Trophoblast cell (in vitro differentiated cells and primary cell): ENCODE results near the gene OPN1SW. TPM values are rescaled to one million over a fixed set of nuclear protein-coding genes. Genes with fewer than 3 reads are reported as not detected.

Source experiments
- DNase-seq, 2 donors: peaks; one replicate each; pipeline ENCODE4 v3.0.0-alpha.2; 2016
- H2AFZ ChIP-seq: 2 replicates; pipeline ENCODE4 v1.6.1; 2013; ENCODE audit warnings: low read length, moderate library complexity, mild to moderate bottlenecking; ENCODE audit not compliant: insufficient read depth, poor library complexity
- H2AK5ac ChIP-seq: 2 replicates; pipeline ENCODE4 v1.6.1; 2013; ENCODE audit warnings: mild to moderate bottlenecking, low read length
- H2BK120ac ChIP-seq: 2 replicates; pipeline ENCODE4 v1.6.1; 2013; ENCODE audit warnings: low read length, mild to moderate bottlenecking, moderate library complexity; ENCODE audit not compliant: insufficient read depth, poor library complexity
- H2BK12ac ChIP-seq: 2 replicates; pipeline ENCODE4 v1.6.1; 2013; ENCODE audit warnings: mild to moderate bottlenecking, low read length, moderate library complexity
- H2BK5ac ChIP-seq: 2 replicates; pipeline ENCODE4 v1.6.1; 2013; ENCODE audit warnings: low read length, low read depth, moderate library complexity, mild to moderate bottlenecking; ENCODE audit not compliant: poor library complexity
- H3K14ac ChIP-seq: 2 replicates; pipeline ENCODE4 v1.6.1; 2013; ENCODE audit warnings: mild to moderate bottlenecking, low read length
- H3K18ac ChIP-seq: 2 replicates; pipeline ENCODE4 v1.6.1; 2013; ENCODE audit warnings: mild to moderate bottlenecking, low read length
- H3K23ac ChIP-seq: 2 replicates; pipeline ENCODE4 v1.6.1; 2013; ENCODE audit warnings: low read length
- H3K27ac ChIP-seq: 2 replicates; pipeline ENCODE4 v1.5.1; 2013; ENCODE audit warnings: low read depth, mild to moderate bottlenecking, inconsistent platforms, low read length, moderate library complexity
- H3K27me3 ChIP-seq: 2 replicates; pipeline ENCODE4 v1.6.1; 2013; ENCODE audit warnings: inconsistent platforms, mild to moderate bottlenecking, low read length, moderate library complexity; ENCODE audit not compliant: insufficient read depth
- H3K36me3 ChIP-seq, 2 experiments: 1 replicate in 1 of 2; 2 replicates in 1 of 2; pipeline ENCODE4 v1.6.1; 2013; ENCODE audit warnings: low read length in 2 of 2, mild to moderate bottlenecking in 2 of 2, moderate library complexity in 1 of 2; ENCODE audit not compliant: insufficient read depth in 2 of 2, control insufficient read depth in 1 of 2
- H3K4ac ChIP-seq: 2 replicates; pipeline ENCODE4 v1.6.1; 2013; ENCODE audit warnings: low read depth, mild to moderate bottlenecking, low read length, moderate library complexity
- H3K4me1 ChIP-seq, 2 experiments: 1 replicate in 1 of 2; 2 replicates in 1 of 2; pipeline ENCODE4 v1.6.1; 2013; ENCODE audit warnings: low read length in 2 of 2, mild to moderate bottlenecking in 2 of 2, moderate library complexity in 1 of 2; ENCODE audit not compliant: insufficient read depth in 2 of 2, control insufficient read depth in 1 of 2
- H3K4me2 ChIP-seq: 2 replicates; pipeline ENCODE4 v1.6.1; 2013; ENCODE audit warnings: inconsistent platforms, mild to moderate bottlenecking, low read length, moderate library complexity
- H3K4me3 ChIP-seq: 2 replicates; pipeline ENCODE4 v1.5.1; 2013; ENCODE audit warnings: mild to moderate bottlenecking, low read depth, low read length, inconsistent platforms
- H3K79me1 ChIP-seq: one replicate; pipeline ENCODE4 v1.6.1; 2013; ENCODE audit warnings: low read length
- H3K79me2 ChIP-seq: 2 replicates; pipeline ENCODE4 v1.6.1; 2013; ENCODE audit warnings: low read length, mild to moderate bottlenecking; ENCODE audit not compliant: control insufficient read depth, insufficient read depth, poor library complexity
- H3K9ac ChIP-seq: 2 replicates; pipeline ENCODE4 v1.6.1; 2013; ENCODE audit warnings: mild to moderate bottlenecking, low read length
- H3K9me3 ChIP-seq: 2 replicates; pipeline ENCODE4 v1.6.1; 2013; ENCODE audit warnings: low read depth, mild to moderate bottlenecking, control low read depth, inconsistent platforms, low read length; ENCODE audit not compliant: insufficient read depth
- H4K12ac ChIP-seq: 2 replicates; pipeline ENCODE4 v1.6.1; 2013; ENCODE audit warnings: low read depth, mild to moderate bottlenecking, low read length, moderate library complexity
- H4K8ac ChIP-seq: 2 replicates; pipeline ENCODE4 v1.6.1; 2013; ENCODE audit warnings: low read depth, mild to moderate bottlenecking, low read length, moderate library complexity
- H4K91ac ChIP-seq: one replicate; pipeline ENCODE4 v1.6.1; 2013; ENCODE audit warnings: low read depth, mild to moderate bottlenecking, low read length, moderate library complexity
- WGBS: extraction: QIAGEN DNeasy Blood & Tissue Kit; methylation state at CpG from one replicate; pipeline ENCODE4 v1.1.7; 2013; ENCODE audit warnings: missing lambda C conversion rate; ENCODE audit not compliant: insufficient read length, insufficient coverage; ENCODE audit errors: extremely low coverage; 5-methylcytosine and 5-hydroxymethylcytosine counted together
- polyA plus RNA-seq: library from polyadenylated mRNA; stranded (reverse); fragments of 200-250 nt; gene quantifications from 2 replicates; pipeline ENCODE4 v1.2.3, GENCODE V29; 2013

OPN1SW gene
- not detected in 2 replicates for polyA plus RNA-seq

- Histone ChIP-seq H2BK5ac (no peak within 1 kb of the TSS), H4K91ac (no peak within 1 kb of the TSS)
Observed at GRCh38 chr7:128775744-128776474, at the start of gene OPN1SW. Gene OPN1SW (minus strand): TSS chr7:128775794. CDS start chr7:128775781, 13 bp downstream.

GRCh38 chr7:128821724-128822123 is 46.1 kb upstream of the OPN1SW start:
- Histone ChIP-seq H4K12ac (no peak overlapping the region), H3K4ac (no peak overlapping the region), H3K14ac (no peak overlapping the region), H2BK12ac (no peak overlapping the region), H2BK5ac (no peak overlapping the region), H3K9ac (no peak overlapping the region), H3K4me3 (no peak overlapping the region), H3K4me2 (no peak overlapping the region), H3K79me2 (no peaks in the 10 kb centered on the region), H2AK5ac (no peak overlapping the region), H3K4me1 (peaks cover 0 to 3% of the 10 kb centered on the region in 2 experiments), H3K18ac (no peak overlapping the region), H4K8ac (no peak overlapping the region), H3K23ac (no peak overlapping the region), H3K27ac (no peak overlapping the region), H3K9me3 (no peaks in the 10 kb centered on the region), H3K79me1 (peaks cover 4% of the 10 kb centered on the region), H2BK120ac (no peak overlapping the region), H3K36me3 (no peaks in the 10 kb centered on the region), H2AFZ (no peak overlapping the region), H3K27me3 (no peaks in the 10 kb centered on the region), H4K91ac (no peak overlapping the region)
- DNase-seq = no peak
- WGBS = no CpG with 5 or more reads among the region's 4 CpGs

More at GRCh38 chr7:128775744-128776474, at the start of gene OPN1SW:
- H3K36me3 ChIP-seq = peaks cover 10 to 22% of the 10 kb centered on the region in 2 experiments
- H3K23ac ChIP-seq = no peak within 1 kb of the TSS
- no peak within 1 kb of the TSS for H2BK120ac ChIP-seq
- DNase-seq = peak in 1 of 2 donors; percentile 19
- H3K27ac ChIP-seq = no peak within 1 kb of the TSS
- no peak within 1 kb of the TSS for H3K4ac ChIP-seq
- H3K9me3 ChIP-seq = peaks cover 6% of the 10 kb centered on the region
- H2AK5ac ChIP-seq = no peak within 1 kb of the TSS
- no CpG with 5 or more reads among the region's 4 CpGs for WGBS
- no peak within 1 kb of the TSS for H2BK12ac ChIP-seq
- H3K14ac ChIP-seq = no peak within 1 kb of the TSS
- no peak within 1 kb of the TSS for H3K18ac ChIP-seq
- no peaks in the 10 kb centered on the region for H3K79me1 ChIP-seq
- no peak within 1 kb of the TSS for H4K12ac ChIP-seq
- no peak within 1 kb of the TSS for H3K4me3 ChIP-seq
- no peak within 1 kb of the TSS for H3K9ac ChIP-seq
- H3K27me3 ChIP-seq = no peaks in the 10 kb centered on the region
- H3K4me2 ChIP-seq = no peak within 1 kb of the TSS
- H2AFZ ChIP-seq = no peak within 1 kb of the TSS
- no peaks in the 10 kb centered on the region for H3K4me1 ChIP-seq
- no peaks in the 10 kb centered on the region for H3K79me2 ChIP-seq
- no peak within 1 kb of the TSS for H4K8ac ChIP-seq

GRCh38 chr7:128818694-128819093 is 43.1 kb upstream of the OPN1SW start:
- Histone ChIP-seq H3K4ac (no peak overlapping the region), H3K14ac (no peak overlapping the region), H3K4me2 (no peak overlapping the region), H2BK5ac (no peak overlapping the region), H3K4me3 (no peak overlapping the region), H2AK5ac (no peak overlapping the region), H4K91ac (no peak overlapping the region), H2AFZ (no peak overlapping the region), H4K8ac (no peak overlapping the region), H2BK12ac (no peak overlapping the region), H4K12ac (no peak overlapping the region), H3K79me1 (no peaks in the 10 kb centered on the region), H2BK120ac (no peak overlapping the region), H3K18ac (no peak overlapping the region), H3K79me2 (no peaks in the 10 kb centered on the region), H3K9ac (no peak overlapping the region), H3K36me3 (no peaks in the 10 kb centered on the region), H3K23ac (no peak overlapping the region), H3K27ac (no peak overlapping the region), H3K9me3 (no peaks in the 10 kb centered on the region), H3K4me1 (no peaks in the 10 kb centered on the region), H3K27me3 (no peaks in the 10 kb centered on the region)
- WGBS = no CpG with 5 or more reads among the region's 3 CpGs
- DNase-seq = no peak

GRCh38 chr7:128815289-128815942 is 39.8 kb upstream of the OPN1SW start:
- no peak for DNase-seq
- Histone ChIP-seq H3K4me3 (no peak overlapping the region), H4K91ac (no peak overlapping the region), H3K14ac (no peak overlapping the region), H3K27ac (no peak overlapping the region), H3K4ac (no peak overlapping the region), H2BK5ac (no peak overlapping the region), H3K9me3 (no peaks in the 10 kb centered on the region), H3K79me1 (no peaks in the 10 kb centered on the region), H3K4me2 (no peak overlapping the region), H3K23ac (no peak overlapping the region), H2AFZ (no peak overlapping the region), H3K4me1 (no peaks in the 10 kb centered on the region), H3K27me3 (no peaks in the 10 kb centered on the region), H3K79me2 (no peaks in the 10 kb centered on the region), H3K36me3 (no peaks in the 10 kb centered on the region), H4K12ac (no peak overlapping the region), H2AK5ac (no peak overlapping the region), H4K8ac (no peak overlapping the region), H3K9ac (no peak overlapping the region), H2BK120ac (no peak overlapping the region), H2BK12ac (no peak overlapping the region), H3K18ac (no peak overlapping the region)
- no CpG with 5 or more reads among the region's 7 CpGs for WGBS
